Measurements from ENCODE around the gene TMEM147.

DNA sequence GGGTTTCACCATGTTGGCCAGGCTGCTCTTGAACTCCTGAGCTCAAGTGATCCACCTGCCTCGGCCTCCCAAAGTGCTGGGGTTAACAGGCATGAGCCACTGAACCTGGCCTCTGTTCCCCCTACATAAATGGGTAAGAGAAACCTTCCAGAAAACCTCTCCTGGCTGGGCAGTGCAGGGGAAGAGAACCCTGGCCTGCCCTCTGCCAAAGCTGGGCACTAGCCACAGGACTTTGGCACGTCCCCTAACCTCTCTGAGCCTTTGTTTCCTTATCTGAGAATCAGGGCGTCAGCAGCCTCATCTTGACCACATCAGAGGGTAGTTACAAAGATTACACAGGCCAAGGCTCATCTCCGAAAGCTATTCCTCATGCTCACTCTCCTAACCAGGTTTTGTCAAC, 19.6 kb upstream of the TMEM147 start:
- TF ChIP-seq, protein P1, sequence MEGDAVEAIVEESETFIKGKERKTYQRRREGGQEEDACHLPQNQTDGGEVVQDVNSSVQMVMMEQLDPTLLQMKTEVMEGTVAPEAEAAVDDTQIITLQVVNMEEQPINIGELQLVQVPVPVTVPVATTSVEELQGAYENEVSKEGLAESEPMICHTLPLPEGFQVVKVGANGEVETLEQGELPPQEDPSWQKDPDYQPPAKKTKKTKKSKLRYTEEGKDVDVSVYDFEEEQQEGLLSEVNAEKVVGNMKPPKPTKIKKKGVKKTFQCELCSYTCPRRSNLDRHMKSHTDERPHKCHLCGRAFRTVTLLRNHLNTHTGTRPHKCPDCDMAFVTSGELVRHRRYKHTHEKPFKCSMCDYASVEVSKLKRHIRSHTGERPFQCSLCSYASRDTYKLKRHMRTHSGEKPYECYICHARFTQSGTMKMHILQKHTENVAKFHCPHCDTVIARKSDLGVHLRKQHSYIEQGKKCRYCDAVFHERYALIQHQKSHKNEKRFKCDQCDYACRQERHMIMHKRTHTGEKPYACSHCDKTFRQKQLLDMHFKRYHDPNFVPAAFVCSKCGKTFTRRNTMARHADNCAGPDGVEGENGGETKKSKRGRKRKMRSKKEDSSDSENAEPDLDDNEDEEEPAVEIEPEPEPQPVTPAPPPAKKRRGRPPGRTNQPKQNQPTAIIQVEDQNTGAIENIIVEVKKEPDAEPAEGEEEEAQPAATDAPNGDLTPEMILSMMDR (IDR thresholded peaks at IDR 0.05): no peak
- no peak for TF ChIP-seq POLR2A (IDR thresholded peaks at IDR 0.05)
